HG02970 (cell line): ENCODE data around the gene SLU7.
A peak's percentile ranks its signal among the peaks of the same experiment; 100 is the strongest.

Experiments
- ATAC-seq: cut with Tn5 transposase; IDR thresholded peaks from one replicate; pipeline ENCODE4 v1.9.1; 2021; ENCODE audit warnings: mild to moderate bottlenecking, moderate library complexity, moderate number of reproducible peaks; ENCODE audit not compliant: unreplicated experiment, low FRiP score

SLU7 gene

GRCh38 chr5:160420331-160420610, 1.4 kb upstream of the SLU7 start:
- no peak for ATAC-seq

- ATAC-seq: no peak
These were observed 813 bp upstream of the SLU7 start for GRCh38 chr5:160419458-160420330.

GRCh38 chr5:160399402-160400353, 19.2 kb downstream of the SLU7 start, which contains the start of gene FAM200C:
Gene FAM200C (minus strand): TSS chr5:160400054. CDS start chr5:160395490, 4,564 bp downstream.
- peak; percentile 77 for ATAC-seq

- no peak for ATAC-seq
These were observed 20.1 kb downstream of the SLU7 start for GRCh38 chr5:160398806-160399205.

- ATAC-seq: no peak
These were observed 21.4 kb downstream of the SLU7 start for GRCh38 chr5:160397492-160397891.

- ATAC-seq: no peak
These were observed 23.8 kb downstream of the SLU7 start for GRCh38 chr5:160395111-160395510.

GRCh38 chr5:160390787-160391696, 27.8 kb downstream of the SLU7 start:
- no peak for ATAC-seq

- no peak for ATAC-seq
These were observed 31.4 kb downstream of the SLU7 start for GRCh38 chr5:160387445-160387844.

- no peak for ATAC-seq
These were observed 33.4 kb downstream of the SLU7 start for GRCh38 chr5:160385496-160385895.

- no peak for ATAC-seq
These were observed 34.2 kb downstream of the SLU7 start for GRCh38 chr5:160384681-160385080.

GRCh38 chr5:160382346-160382745, 36.5 kb downstream of the SLU7 start:
- ATAC-seq: no peak

- ATAC-seq: no peak
These were observed 38.8 kb downstream of the SLU7 start for GRCh38 chr5:160380041-160380440.

- ATAC-seq: no peak
These were observed 39.4 kb downstream of the SLU7 start for GRCh38 chr5:160379511-160379910.

- no peak for ATAC-seq
These were observed 40.6 kb downstream of the SLU7 start for GRCh38 chr5:160378330-160378729.

- no peak for ATAC-seq
These were observed 41.2 kb downstream of the SLU7 start for GRCh38 chr5:160377651-160378050.

GRCh38 chr5:160376416-160376815, 42.5 kb downstream of the SLU7 start:
- no peak for ATAC-seq

GRCh38 chr5:160375701-160376100, 43.2 kb downstream of the SLU7 start:
- ATAC-seq: no peak

- no peak for ATAC-seq
These were observed 43.7 kb downstream of the SLU7 start for GRCh38 chr5:160375166-160375565.

- no peak for ATAC-seq
These were observed 47.6 kb downstream of the SLU7 start for GRCh38 chr5:160371294-160371693.

- no peak for ATAC-seq
These were observed 48.2 kb downstream of the SLU7 start for GRCh38 chr5:160370713-160371034.
